Activated CD8-positive, alpha-beta memory T cell treated with anti-CD3 and anti-CD28 coated beads for 4 hours (primary cell): ENCODE data around the gene GDPD5.

Experiments used
- DNase-seq, 2 donors: peaks; one replicate each; pipeline ENCODE4 v3.0.0-alpha.2; 2020; ENCODE audit warnings: low read depth in 2 of 2

The GDPD5 gene

GRCh38 chr11:75449271-75449670 lies 76.5 kb downstream of the GDPD5 start:
- DNase-seq = no peak

- DNase-seq = no peak
Measured at GRCh38 chr11:75447415-75447814, 78.3 kb downstream of the GDPD5 start.

- peak; percentile 42 to 48 for DNase-seq
Measured at GRCh38 chr11:75445315-75445953, 80.3 kb downstream of the GDPD5 start.

GRCh38 chr11:75443043-75443442 lies 82.7 kb downstream of the GDPD5 start:
- no peak for DNase-seq

- no peak for DNase-seq
Measured at GRCh38 chr11:75442161-75442885, 83.4 kb downstream of the GDPD5 start.

- no peak for DNase-seq
Measured at GRCh38 chr11:75441804-75442132, 84.0 kb downstream of the GDPD5 start.

- no peak for DNase-seq
Measured at GRCh38 chr11:75440960-75441803, 84.6 kb downstream of the GDPD5 start.

- no peak for DNase-seq
Measured at GRCh38 chr11:75439495-75440120, 86.1 kb downstream of the GDPD5 start.

- no peak for DNase-seq
Measured at GRCh38 chr11:75439026-75439425, 86.7 kb downstream of the GDPD5 start.

- DNase-seq = no peak
Measured at GRCh38 chr11:75437966-75438659, 87.6 kb downstream of the GDPD5 start.

GRCh38 chr11:75436806-75437205 lies 88.9 kb downstream of the GDPD5 start:
- DNase-seq = no peak

GRCh38 chr11:75435571-75435925 lies 90.2 kb downstream of the GDPD5 start:
- no peak for DNase-seq

- no peak for DNase-seq
Measured at GRCh38 chr11:75434886-75435570, 90.7 kb downstream of the GDPD5 start.

GRCh38 chr11:75434051-75434450 lies 91.7 kb downstream of the GDPD5 start:
- no peak for DNase-seq

GRCh38 chr11:75433443-75433842 lies 92.3 kb downstream of the GDPD5 start:
- DNase-seq = no peak

- no peak for DNase-seq
Measured at GRCh38 chr11:75432911-75433321, 92.8 kb downstream of the GDPD5 start, which contains the start of gene KLHL35. Gene KLHL35 (minus strand): TSS chr11:75433203. CDS start chr11:75430629, 2,574 bp downstream.

GRCh38 chr11:75431533-75432525 lies 93.9 kb downstream of the GDPD5 start:
- DNase-seq = no peak

- no peak for DNase-seq
Measured at GRCh38 chr11:75430714-75431532, 94.8 kb downstream of the GDPD5 start.
